Keratinocyte (primary cell): Measurements from ENCODE around the gene GRM2.

ENCODE experiments used
- EZH2 ChIP-seq: IDR thresholded peaks from one replicate; pipeline ENCODE4 v1.6.1; 2012; ENCODE audit warnings: inconsistent platforms, mild to moderate bottlenecking, low read length, moderate library complexity
- TF ChIP-seq, protein P1 (sequence below), 3 experiments: IDR thresholded peaks in 1 of 3; conservative IDR thresholded peaks in 1 of 3; optimal IDR thresholded peaks in 1 of 3; 2 replicates in 2 of 3; 3 replicates in 1 of 3; pipeline versions ENCODE3 to v1.5.1; 2011; ENCODE audit warnings: low read length in 3 of 3, mild to moderate bottlenecking in 3 of 3, moderate library complexity in 2 of 3, control low read depth in 1 of 3, inconsistent platforms in 1 of 3; ENCODE audit not compliant: insufficient read depth in 2 of 3; ENCODE audit errors: extremely low read depth in 1 of 3

DNA sequence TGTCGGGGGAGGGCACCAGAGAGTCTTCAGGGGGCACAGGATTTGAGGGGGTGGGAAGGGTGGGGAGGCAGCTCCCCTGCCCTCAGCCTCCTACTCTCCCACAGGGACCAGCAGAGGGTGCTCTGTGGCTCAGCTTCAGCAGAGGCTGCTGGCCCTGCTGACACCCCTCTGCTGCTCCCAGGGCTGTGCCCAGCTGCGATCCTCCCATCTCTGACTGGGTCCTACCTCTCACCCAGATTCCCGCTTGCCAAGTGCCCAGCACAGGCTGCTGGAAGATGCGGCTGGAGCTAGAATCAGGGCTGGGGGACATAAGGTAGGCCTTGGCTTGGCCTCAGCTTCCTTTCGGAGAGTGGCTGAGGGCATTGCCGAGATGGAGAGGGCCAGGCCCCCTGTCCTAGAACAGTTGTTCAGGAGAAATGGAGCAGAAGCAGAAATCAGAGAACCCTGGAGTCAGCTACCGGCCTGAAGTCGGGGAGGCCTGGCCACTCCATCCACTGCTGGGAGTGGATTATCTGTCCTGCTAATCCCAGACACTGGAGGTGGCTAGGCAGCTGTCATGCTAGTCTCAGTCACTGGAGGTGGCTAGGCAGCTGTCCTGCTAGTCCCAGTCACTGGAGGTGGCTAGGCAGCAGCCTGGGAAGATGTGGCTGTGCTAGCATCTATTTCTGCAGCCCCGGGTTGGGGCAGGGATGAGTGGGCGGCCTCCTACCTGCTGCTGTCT, 3.9 kb downstream of the GRM2 start:
- TF ChIP-seq, protein P1, sequence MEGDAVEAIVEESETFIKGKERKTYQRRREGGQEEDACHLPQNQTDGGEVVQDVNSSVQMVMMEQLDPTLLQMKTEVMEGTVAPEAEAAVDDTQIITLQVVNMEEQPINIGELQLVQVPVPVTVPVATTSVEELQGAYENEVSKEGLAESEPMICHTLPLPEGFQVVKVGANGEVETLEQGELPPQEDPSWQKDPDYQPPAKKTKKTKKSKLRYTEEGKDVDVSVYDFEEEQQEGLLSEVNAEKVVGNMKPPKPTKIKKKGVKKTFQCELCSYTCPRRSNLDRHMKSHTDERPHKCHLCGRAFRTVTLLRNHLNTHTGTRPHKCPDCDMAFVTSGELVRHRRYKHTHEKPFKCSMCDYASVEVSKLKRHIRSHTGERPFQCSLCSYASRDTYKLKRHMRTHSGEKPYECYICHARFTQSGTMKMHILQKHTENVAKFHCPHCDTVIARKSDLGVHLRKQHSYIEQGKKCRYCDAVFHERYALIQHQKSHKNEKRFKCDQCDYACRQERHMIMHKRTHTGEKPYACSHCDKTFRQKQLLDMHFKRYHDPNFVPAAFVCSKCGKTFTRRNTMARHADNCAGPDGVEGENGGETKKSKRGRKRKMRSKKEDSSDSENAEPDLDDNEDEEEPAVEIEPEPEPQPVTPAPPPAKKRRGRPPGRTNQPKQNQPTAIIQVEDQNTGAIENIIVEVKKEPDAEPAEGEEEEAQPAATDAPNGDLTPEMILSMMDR (optimal IDR thresholded peaks at IDR 0.05 in 1 of 3, IDR thresholded peaks at IDR 0.05 in 1 of 3, conservative IDR thresholded peaks at IDR 0.05 in 1 of 3; ENCODE audit: extremely low read depth in 1 of 3, insufficient read depth in 2 of 3, low read length in 3 of 3): peak in 2 of 3 experiments; percentile 44 to 53
- no peak for TF ChIP-seq EZH2
